ENCODE data around the gene RETN. TPM values are rescaled to one million over a fixed set of nuclear protein-coding genes. Genes with fewer than 3 reads are reported as not detected.

The RETN gene
- total RNA-seq, 1 experiment from 2014 or later: not detected

DNA sequence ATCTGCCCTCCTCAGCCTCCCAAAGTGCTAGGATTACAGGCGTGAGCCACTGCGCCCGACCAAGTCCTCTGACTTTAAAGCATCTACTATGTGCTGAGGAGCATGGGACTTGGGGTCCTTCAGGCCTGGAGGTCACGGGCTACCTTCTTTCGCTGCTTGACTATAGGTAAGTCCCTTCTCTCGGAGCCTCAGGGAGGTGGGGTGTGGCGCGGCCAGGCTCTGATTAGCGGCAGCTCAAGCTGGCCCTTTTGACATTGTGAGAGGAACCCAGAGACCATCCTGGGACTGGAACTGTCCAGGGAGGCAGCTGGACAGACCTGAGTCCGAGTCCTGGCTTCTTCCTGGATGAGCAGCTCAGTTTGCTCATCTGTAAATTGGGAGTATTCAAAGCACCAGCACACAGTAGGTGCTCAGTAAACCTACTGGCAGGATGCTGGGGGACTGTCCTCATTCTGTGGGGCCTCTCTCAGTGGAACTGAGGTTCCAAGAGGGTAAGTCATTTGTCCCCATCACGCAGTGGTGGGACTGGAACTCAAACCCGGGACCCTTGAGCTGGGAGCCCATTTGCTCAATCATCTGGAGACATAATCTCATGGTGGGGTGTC, 32.3 kb downstream of the RETN start:
- Mint-ChIP-seq H3K27ac (ENCODE audit: unreplicated experiment) (no peak overlapping the region), H3K36me3 (ENCODE audit: insufficient read depth, unreplicated experiment) (no peaks in the 10 kb centered on the region), H3K4me3 (ENCODE audit: unreplicated experiment) (no peak overlapping the region), H3K4me1 (ENCODE audit: low read depth, unreplicated experiment) (no peaks in the 10 kb centered on the region), H3K9me3 (ENCODE audit: unreplicated experiment) (no peaks in the 10 kb centered on the region), H3K27me3 (ENCODE audit: insufficient read depth, unreplicated experiment) (no peaks in the 10 kb centered on the region)
- no peaks in the 10 kb centered on the region for H3K4me1 ChIP-seq
- no peaks in the 10 kb centered on the region for H3K9me3 ChIP-seq
- H3K36me3 ChIP-seq (ENCODE audit: control insufficient read depth, insufficient read depth, low read length): no peaks in the 10 kb centered on the region
- CTCF ChIA-PET: no interaction called here
- no peaks in the 10 kb centered on the region for H3K27me3 ChIP-seq (replicated peaks; ENCODE audit: control insufficient read depth, insufficient read depth, low read length)
- no peak overlapping the region for H3K4me3 ChIP-seq (ENCODE audit: low read depth, low read length)
- no TSS peak for BruUV-seq (replicated peaks)
- intact Hi-C loops (cut with micrococcal nuclease; ENCODE audit: unreplicated experiment): no loop called here
- POLR2A ChIA-PET: no interaction called here
- TF ChIP-seq CTCF (IDR thresholded peaks at IDR 0.05; ENCODE audit: insufficient read depth in 1 of 2, low read depth in 1 of 2, low read length in 1 of 2, severe bottlenecking in 1 of 2, unreplicated experiment in 1 of 2): no peak
- no peak for DNase-seq

- BruUV-seq (replicated peaks): no TSS peak
- H3K4me1 Mint-ChIP-seq (ENCODE audit: low read depth, unreplicated experiment): no peaks in the 10 kb centered on the region
- H3K9me3 Mint-ChIP-seq (ENCODE audit: unreplicated experiment): no peaks in the 10 kb centered on the region
- H3K27me3 Mint-ChIP-seq (ENCODE audit: insufficient read depth, unreplicated experiment): no peaks in the 10 kb centered on the region
- no peak within 1 kb of the TSS for H3K4me3 Mint-ChIP-seq (ENCODE audit: unreplicated experiment)
- no peak for DNase-seq
- ChIA-PET CTCF (no interaction called here), POLR2A (no interaction called here)
- Histone ChIP-seq H3K4me1 (no peaks in the 10 kb centered on the region), H3K4me3 (ENCODE audit: low read depth, low read length) (no peak within 1 kb of the TSS), H3K36me3 (ENCODE audit: control insufficient read depth, insufficient read depth, low read length) (no peaks in the 10 kb centered on the region), H3K27me3 (replicated peaks; ENCODE audit: control insufficient read depth, insufficient read depth, low read length) (no peaks in the 10 kb centered on the region), H3K9me3 (no peaks in the 10 kb centered on the region)
- no peak for TF ChIP-seq CTCF (IDR thresholded peaks at IDR 0.05; ENCODE audit: insufficient read depth in 1 of 2, low read depth in 1 of 2, low read length in 1 of 2, severe bottlenecking in 1 of 2, unreplicated experiment in 1 of 2)
- intact Hi-C loops (cut with micrococcal nuclease; ENCODE audit: unreplicated experiment): no loop called here
- H3K36me3 Mint-ChIP-seq (ENCODE audit: insufficient read depth, unreplicated experiment): no peaks in the 10 kb centered on the region
- no peak within 1 kb of the TSS for H3K27ac Mint-ChIP-seq (ENCODE audit: unreplicated experiment)
These were observed 33.0 kb downstream of the RETN start, which contains the start of gene FCER2 for GRCh38 chr19:7701654-7702457. Gene FCER2, minus strand, starts transcription at chr19:7702131. Its CDS starts 2,371 bp downstream, at chr19:7699760.

GRCh38 chr19:7703332-7703731, 34.5 kb downstream of the RETN start:
- CTCF ChIA-PET: no interaction called here
- intact Hi-C loops (cut with micrococcal nuclease; ENCODE audit: unreplicated experiment): no loop called here
- Mint-ChIP-seq H3K27me3 (ENCODE audit: insufficient read depth, unreplicated experiment) (no peaks in the 10 kb centered on the region), H3K36me3 (ENCODE audit: insufficient read depth, unreplicated experiment) (no peaks in the 10 kb centered on the region), H3K27ac (ENCODE audit: unreplicated experiment) (no peak overlapping the region), H3K9me3 (ENCODE audit: unreplicated experiment) (no peaks in the 10 kb centered on the region), H3K4me3 (ENCODE audit: unreplicated experiment) (no peak overlapping the region), H3K4me1 (ENCODE audit: low read depth, unreplicated experiment) (no peaks in the 10 kb centered on the region)
- TF ChIP-seq CTCF (IDR thresholded peaks at IDR 0.05; ENCODE audit: insufficient read depth in 1 of 2, low read depth in 1 of 2, low read length in 1 of 2, severe bottlenecking in 1 of 2, unreplicated experiment in 1 of 2): no peak
- Histone ChIP-seq H3K9me3 (no peaks in the 10 kb centered on the region), H3K4me3 (ENCODE audit: low read depth, low read length) (no peak overlapping the region), H3K27me3 (replicated peaks; ENCODE audit: control insufficient read depth, insufficient read depth, low read length) (no peaks in the 10 kb centered on the region), H3K36me3 (ENCODE audit: control insufficient read depth, insufficient read depth, low read length) (no peaks in the 10 kb centered on the region), H3K4me1 (no peaks in the 10 kb centered on the region)
- DNase-seq: no peak
- POLR2A ChIA-PET: no interaction called here
- no TSS peak for BruUV-seq (replicated peaks)
